Measurements from ENCODE around the gene DCTPP1. TPM values are rescaled to one million over a fixed set of nuclear protein-coding genes. Genes with fewer than 3 reads are reported as not detected.

The DCTPP1 gene
- total RNA-seq, 1 donor, result 4.1 TPM

DNA sequence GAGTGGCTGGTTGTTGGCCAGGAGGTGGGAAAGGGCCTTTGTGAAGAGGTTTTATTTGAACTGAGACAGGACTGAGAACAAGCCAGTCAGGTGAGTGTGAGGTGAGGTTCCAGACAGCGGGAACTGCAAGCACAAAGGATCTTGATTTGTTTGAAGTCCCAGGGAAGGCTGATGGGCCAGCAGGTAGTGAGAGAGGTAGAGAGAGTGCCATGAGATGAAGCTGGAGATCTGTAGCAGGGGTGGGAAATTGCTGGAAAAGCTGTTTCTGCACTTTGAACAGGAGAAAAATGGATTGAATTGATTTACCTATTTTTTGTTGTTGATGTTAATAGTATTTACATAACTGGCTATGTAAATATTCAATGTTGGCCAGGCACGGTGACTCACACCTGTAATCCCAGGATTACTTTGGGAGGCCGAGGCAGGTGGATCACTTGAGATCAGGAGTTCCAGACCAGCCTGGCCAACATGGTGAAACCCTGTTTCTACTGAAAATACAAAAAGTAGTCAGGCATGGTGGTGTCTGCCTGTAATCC lies 7.7 kb upstream of the DCTPP1 start:
- Histone ChIP-seq H3K27me3 (ENCODE audit: insufficient read depth, low read length) (no peaks in the 10 kb centered on the region), H3K4me3 (ENCODE audit: low read length) (no peak overlapping the region), H3K9me3 (ENCODE audit: low read depth, low read length) (no peaks in the 10 kb centered on the region), H3K4me1 (ENCODE audit: insufficient read depth, low read length) (peaks cover 9% of the 10 kb centered on the region)

DNA sequence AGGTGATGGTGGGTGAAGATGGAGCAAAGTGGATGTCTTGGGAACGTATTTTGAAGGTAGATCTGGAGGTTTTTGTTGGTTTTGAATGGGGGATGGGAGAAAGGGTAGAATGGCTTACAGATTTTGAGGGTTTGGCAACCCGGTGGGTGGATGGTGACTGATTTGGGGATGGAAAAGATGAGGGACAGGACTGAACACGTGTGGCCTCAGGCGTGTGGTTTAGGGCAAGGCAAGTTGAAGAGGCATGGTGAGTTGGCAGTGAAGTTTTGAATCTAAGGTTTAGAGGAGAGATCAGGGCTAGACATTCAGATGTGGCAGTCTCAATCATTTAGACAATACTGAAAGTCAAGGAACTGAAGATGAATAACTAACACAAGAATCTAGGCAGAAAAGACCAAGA lies 5.0 kb upstream of the DCTPP1 start:
- H3K4me3 ChIP-seq (ENCODE audit: low read length), result no peak overlapping the region
- H3K9me3 ChIP-seq (ENCODE audit: low read depth, low read length), result no peaks in the 10 kb centered on the region
- H3K27me3 ChIP-seq (ENCODE audit: insufficient read depth, low read length), result no peaks in the 10 kb centered on the region
- peaks cover 11% of the 10 kb centered on the region for H3K4me1 ChIP-seq (ENCODE audit: insufficient read depth, low read length)

DNA sequence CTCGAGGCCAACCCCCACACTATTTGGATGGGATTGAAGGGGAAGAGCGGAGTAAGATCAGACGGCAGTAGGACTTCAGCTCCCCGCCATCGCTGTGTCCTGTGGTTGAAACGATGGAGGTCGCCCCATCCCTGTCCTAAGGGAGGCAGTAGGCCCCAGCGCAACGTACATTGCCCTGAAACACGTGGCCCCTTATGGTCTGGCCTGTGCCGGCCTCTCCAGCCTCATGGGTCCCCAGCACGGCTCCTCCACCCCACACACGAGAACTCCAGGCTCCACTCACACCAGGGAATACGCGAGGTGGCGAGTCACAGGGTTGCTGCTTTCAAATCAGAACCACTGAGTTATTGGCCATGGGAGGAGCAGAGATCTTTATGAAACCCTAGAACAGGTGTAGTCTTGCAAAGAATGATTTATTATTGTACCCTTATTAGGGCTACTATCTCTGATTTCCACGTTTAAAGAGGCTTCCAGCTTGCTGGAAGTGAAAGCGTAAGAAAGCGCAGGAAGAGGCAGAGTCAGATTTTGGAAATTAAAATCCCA lies 669 bp upstream of the DCTPP1 start:
- Histone ChIP-seq H3K27me3 (ENCODE audit: insufficient read depth, low read length) (no peaks in the 10 kb centered on the region), H3K9me3 (ENCODE audit: low read depth, low read length) (no peaks in the 10 kb centered on the region), H3K4me1 (ENCODE audit: insufficient read depth, low read length) (peaks cover 21% of the 10 kb centered on the region), H3K4me3 (ENCODE audit: low read length) (no peak overlapping the region)

DNA sequence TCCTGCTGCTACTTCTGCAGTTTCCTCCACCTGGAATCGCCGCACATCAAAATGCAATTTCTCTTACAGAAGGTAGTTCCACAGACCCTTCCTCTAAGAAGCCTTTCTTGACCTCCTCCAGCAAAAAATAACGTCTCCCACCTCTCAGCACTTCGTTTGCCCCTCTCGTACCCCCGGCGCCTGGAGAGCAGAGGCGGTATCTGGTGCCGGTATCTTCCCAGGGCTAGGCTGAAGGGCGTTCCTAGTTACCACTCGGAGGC lies 482 bp downstream of the DCTPP1 start:
- Histone ChIP-seq H3K9me3 (ENCODE audit: low read depth, low read length) (no peaks in the 10 kb centered on the region), H3K4me1 (ENCODE audit: insufficient read depth, low read length) (peaks cover 21% of the 10 kb centered on the region), H3K4me3 (ENCODE audit: low read length) (peak overlapping the region; percentile 62), H3K27me3 (ENCODE audit: insufficient read depth, low read length) (no peaks in the 10 kb centered on the region)

DNA sequence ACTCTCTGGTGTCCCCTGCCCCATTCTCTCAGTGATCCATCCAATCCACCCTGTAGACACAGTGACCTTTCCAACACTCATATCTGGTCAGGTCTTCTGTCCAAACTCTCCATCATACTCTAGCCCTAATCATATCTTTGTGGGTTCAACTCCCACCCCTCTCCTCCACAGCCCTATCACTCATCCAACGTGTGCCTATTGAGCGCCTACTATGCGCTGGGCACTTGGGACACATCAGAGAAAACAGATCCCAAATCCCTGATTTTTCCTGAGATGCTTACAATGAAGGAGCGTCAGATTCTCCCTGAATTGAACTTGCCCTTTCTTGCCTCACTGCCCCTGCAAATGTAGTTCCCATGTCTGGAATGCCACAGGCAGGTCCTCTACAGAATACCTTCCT lies 1.8 kb downstream of the DCTPP1 start:
- Histone ChIP-seq H3K4me1 (ENCODE audit: insufficient read depth, low read length) (peaks cover 21% of the 10 kb centered on the region), H3K9me3 (ENCODE audit: low read depth, low read length) (no peaks in the 10 kb centered on the region), H3K27me3 (ENCODE audit: insufficient read depth, low read length) (no peaks in the 10 kb centered on the region), H3K4me3 (ENCODE audit: low read length) (no peak overlapping the region)

DNA sequence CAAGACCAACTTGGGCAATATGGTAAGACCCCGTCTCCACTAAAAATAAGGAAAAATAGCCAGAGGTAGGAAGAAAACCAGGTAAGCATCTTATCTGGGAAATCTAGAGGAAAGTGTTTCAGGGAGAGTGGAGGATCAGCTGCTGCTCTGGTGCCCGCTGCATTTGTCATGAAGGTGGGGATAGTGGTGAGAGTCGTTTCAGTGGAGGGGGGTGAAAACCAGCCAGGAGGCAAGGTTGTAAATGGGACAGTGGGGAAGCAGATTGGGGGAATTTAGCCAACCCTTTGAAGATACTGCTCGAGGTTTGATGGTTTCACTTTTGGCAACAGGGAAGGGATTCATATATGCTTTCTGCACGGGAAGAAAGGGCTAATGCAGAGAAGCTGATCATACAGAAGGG lies 8.8 kb downstream of the DCTPP1 start:
- Histone ChIP-seq H3K4me3 (ENCODE audit: low read length) (no peak overlapping the region), H3K27me3 (ENCODE audit: insufficient read depth, low read length) (no peaks in the 10 kb centered on the region), H3K4me1 (ENCODE audit: insufficient read depth, low read length) (peaks cover 18% of the 10 kb centered on the region), H3K9me3 (ENCODE audit: low read depth, low read length) (no peaks in the 10 kb centered on the region)

DNA sequence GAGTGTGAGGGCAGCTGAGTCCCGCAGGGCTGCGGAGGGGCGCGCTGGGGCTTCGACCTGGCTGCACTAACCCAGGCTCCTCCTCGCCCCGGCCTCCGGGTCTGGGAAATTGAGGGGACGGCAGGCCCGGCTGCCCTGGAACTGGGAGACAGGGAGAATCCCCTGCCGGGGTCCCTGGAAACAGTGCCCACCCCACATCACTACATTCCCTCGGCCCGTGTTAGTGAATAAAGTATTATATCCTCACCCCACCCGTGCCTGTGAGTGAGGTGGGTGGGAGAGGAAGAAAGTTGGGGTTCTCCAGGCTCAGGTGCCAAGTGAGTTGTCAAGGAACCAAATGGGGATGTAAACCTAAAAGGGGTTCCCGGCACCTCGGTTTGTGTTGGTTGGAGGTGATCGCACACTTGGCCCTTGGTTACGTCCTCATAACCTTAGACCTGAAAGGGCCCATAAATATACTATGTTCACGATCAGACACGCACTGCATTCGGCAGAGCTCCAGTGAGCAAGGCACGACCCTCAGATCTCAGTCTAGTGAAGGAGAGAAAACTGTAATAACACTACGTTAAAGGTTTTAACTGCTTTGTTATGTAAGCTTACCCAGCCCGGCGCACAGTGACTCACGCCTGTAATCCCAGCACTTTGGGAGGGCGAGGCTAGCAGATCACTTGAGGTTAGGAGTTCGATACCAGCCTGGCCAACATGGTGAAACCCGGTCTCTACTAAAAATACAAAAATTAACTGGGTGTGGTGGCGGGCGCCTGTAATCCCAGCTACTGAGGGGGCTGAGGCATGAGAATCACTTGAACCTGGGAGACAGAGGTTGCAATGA lies 11.3 kb downstream of the DCTPP1 start:
- peaks cover 18% of the 10 kb centered on the region for H3K4me1 ChIP-seq (ENCODE audit: insufficient read depth, low read length)
- no peaks in the 10 kb centered on the region for H3K9me3 ChIP-seq (ENCODE audit: low read depth, low read length)
- H3K27me3 ChIP-seq (ENCODE audit: insufficient read depth, low read length), result no peaks in the 10 kb centered on the region
- peak overlapping the region; percentile 60 for H3K4me3 ChIP-seq (ENCODE audit: low read length)

DNA sequence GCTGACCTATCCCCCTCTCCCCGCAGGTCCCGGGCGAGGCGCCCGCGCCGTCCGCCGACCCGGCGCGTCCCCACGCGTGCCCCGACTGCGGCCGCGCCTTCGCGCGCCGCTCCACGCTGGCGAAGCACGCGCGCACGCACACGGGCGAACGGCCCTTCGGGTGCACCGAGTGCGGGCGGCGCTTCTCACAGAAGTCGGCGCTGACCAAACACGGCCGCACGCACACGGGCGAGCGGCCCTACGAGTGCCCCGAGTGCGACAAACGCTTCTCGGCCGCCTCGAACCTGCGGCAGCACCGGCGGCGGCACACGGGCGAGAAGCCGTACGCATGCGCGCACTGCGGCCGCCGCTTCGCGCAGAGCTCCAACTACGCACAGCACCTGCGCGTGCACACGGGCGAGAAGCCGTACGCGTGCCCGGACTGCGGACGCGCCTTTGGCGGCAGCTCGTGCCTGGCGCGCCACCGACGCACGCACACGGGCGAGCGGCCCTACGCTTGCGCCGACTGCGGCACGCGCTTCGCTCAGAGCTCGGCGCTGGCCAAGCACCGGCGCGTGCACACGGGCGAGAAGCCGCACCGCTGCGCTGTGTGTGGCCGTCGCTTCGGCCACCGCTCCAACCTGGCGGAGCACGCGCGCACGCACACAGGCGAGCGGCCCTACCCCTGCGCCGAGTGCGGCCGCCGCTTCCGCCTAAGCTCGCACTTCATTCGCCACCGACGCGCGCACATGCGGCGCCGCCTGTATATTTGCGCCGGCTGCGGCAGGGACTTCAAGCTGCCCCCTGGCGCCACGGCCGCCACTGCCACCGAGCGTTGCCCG lies 12.1 kb downstream of the DCTPP1 start:
- peaks cover 18% of the 10 kb centered on the region for H3K4me1 ChIP-seq (ENCODE audit: insufficient read depth, low read length)
- H3K9me3 ChIP-seq (ENCODE audit: low read depth, low read length), result no peaks in the 10 kb centered on the region
- H3K4me3 ChIP-seq (ENCODE audit: low read length), result peak overlapping the region; percentile 60
- no peaks in the 10 kb centered on the region for H3K27me3 ChIP-seq (ENCODE audit: insufficient read depth, low read length)

DNA sequence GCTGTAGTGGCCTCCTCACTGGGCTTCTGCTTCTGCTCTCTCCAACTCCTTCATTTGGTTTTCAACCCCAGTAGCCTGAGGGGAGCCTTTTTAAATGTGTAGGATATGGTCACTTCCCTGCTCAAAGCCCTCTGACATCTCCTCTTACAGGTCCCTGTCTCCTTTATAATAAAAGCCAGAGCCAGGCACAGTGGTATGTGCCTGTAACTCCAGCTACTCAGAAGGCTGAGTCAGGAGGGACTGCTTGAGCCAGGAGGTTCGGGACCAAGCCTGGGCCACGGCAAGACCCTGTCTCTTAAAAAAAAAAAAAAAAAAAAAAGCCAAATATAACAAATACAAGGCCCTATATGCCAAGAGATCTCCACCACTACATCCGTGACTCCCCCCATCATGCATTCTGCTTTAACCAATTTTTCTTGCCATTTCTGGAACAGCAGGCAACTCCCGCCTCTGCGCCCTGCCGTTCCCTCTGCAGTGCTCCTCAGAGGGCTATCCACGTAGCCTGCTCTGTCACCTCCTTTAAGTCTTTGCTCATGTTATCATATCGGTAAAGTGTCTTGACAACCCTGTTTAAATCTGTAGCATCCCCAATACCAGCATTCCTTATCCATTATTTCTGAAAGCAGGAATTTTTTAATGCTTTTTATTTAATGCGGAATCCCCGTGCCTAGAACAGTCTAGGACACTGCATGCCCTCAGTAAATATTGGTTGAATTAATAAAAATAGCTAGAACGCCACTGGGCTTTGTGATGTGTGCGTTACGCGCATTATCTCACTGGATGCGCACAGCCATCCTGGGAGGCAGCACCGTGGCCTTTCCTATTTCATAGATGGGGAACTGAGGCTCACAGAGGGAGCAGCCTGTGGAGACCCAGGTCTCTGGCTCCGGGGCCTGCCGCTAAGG lies 13.0 kb downstream of the DCTPP1 start:
- H3K4me1 ChIP-seq (ENCODE audit: insufficient read depth, low read length), result peaks cover 18% of the 10 kb centered on the region
- no peaks in the 10 kb centered on the region for H3K27me3 ChIP-seq (ENCODE audit: insufficient read depth, low read length)
- no peaks in the 10 kb centered on the region for H3K9me3 ChIP-seq (ENCODE audit: low read depth, low read length)
- H3K4me3 ChIP-seq (ENCODE audit: low read length), result peak overlapping the region; percentile 60

DNA sequence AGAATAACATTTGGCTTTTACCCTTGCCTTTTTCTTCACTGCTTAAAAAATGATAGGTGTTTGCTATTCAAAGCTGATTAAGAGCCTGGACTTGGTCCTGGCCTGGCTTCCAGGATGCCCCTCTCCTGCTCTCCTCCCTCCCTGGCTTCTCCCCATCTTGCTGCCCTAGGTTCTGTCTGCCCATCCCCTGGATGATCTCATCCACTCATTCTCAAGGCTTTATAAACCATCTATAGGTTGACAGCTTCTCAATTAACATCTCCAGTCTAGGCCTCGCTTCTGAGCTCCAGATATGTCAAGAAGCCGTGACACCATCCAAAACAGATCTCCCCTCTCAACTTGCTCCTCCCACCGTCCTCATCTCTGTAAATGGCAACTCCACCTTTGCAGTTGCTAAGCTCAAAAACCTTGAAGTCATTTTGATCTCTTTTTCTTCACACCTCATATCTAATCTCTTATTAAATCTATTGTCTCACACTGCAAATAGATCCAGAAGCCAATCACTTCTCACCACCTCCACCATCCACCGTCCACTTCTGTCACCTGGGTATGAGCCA lies 13.7 kb downstream of the DCTPP1 start:
- H3K4me3 ChIP-seq (ENCODE audit: low read length), result no peak overlapping the region
- peaks cover 18% of the 10 kb centered on the region for H3K4me1 ChIP-seq (ENCODE audit: insufficient read depth, low read length)
- no peaks in the 10 kb centered on the region for H3K9me3 ChIP-seq (ENCODE audit: low read depth, low read length)
- no peaks in the 10 kb centered on the region for H3K27me3 ChIP-seq (ENCODE audit: insufficient read depth, low read length)

DNA sequence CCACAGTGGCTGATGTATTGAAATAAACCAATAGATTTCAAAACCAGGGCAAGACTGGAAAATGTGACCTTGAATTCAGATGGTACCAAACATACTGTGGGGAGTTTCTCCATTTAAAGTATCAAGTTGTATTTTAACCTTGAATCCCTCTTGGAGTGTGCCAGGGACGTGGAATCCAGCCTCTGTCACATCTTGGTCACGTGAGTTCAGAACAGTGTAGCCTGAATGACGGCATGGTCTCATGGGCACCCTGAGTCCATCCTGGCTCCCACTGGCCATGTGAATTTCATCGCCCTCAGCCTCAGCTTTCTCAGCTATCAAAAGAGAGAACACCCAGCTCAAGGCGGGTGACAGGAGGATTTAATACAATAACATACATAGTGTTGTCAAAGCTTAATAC lies 15.7 kb downstream of the DCTPP1 start:
- Histone ChIP-seq H3K4me1 (ENCODE audit: insufficient read depth, low read length) (peaks cover 24% of the 10 kb centered on the region), H3K9me3 (ENCODE audit: low read depth, low read length) (no peaks in the 10 kb centered on the region), H3K27me3 (ENCODE audit: insufficient read depth, low read length) (no peaks in the 10 kb centered on the region), H3K4me3 (ENCODE audit: low read length) (no peak overlapping the region)

DNA sequence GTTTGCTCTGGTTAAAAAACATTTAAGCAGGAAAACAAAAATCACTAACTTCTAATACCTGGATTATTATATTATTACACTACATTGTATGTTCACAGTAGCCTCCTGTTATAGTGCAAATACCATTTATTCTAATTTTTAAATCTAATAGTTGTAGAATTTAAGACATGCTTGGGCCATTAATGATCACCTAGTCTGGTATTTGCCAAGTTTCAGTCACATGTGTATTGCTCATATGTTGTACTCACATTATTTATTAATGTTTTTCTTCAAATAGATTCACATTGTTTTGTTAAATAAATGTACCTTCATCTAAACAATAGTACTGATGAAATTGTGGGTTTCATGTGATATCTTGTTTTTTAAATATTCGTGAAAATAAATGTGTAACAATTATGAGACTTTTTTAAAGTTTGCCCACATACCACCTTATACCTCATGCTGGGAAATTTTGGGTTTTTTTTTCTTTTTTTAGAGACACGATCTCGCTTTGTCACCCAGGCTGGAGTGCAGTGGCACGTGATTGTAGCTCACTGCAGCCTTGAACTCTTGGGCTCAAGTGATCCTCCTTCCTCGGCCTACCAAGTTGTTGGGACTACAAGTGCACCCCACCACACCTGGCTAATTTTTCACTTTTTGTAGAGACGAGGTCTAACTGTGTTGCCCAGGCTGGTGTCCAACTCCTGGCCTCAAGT lies 16.6 kb downstream of the DCTPP1 start:
- Histone ChIP-seq H3K9me3 (ENCODE audit: low read depth, low read length) (no peaks in the 10 kb centered on the region), H3K4me3 (ENCODE audit: low read length) (no peak overlapping the region), H3K27me3 (ENCODE audit: insufficient read depth, low read length) (no peaks in the 10 kb centered on the region), H3K4me1 (ENCODE audit: insufficient read depth, low read length) (peaks cover 22% of the 10 kb centered on the region)

DNA sequence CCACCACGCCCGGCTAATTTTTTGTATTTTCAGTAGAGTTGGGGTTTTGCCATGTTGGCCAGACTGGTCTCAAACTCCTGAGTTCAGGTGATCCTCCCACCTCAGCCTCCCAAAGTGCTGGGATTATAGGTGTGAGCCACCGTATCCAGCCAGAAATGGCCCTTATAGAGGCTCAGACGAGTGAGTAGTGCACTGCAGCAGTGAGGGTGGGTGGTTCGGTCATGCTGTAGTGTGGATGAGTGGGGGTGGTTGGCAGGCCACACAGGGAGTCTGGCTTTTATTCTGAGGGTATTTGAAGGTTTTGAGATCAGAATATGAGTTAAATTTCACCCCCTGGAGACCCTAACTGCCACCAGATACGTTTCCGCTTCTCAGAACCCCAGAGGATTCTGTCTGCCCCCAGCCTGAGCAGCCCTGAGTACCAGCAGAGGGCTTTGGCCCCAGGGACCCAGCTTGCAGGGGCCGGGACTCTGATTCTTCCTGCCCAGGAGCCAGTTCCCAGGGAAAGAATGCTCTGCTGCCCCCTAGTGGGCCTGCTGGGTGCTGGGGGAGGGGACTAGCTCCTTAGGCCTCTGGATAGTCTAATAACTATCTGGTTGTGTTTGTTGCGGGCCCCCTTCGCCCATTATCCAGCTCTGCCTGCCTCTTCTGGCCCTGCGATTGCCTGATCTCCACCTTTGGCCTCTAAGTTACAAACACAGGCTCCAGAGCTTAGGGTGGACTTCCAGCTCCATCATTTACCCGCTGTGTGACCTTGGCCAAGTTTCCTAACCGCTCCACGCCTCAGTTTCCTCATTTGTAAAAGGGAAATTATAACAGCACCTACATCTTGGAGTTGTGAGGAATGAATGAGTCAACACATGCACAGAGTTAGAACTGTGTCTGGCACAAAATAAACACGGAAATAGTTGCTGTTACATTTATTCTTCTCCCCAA lies 20.4 kb downstream of the DCTPP1 start:
- Histone ChIP-seq H3K4me1 (ENCODE audit: insufficient read depth, low read length) (peaks cover 20% of the 10 kb centered on the region), H3K4me3 (ENCODE audit: low read length) (no peak overlapping the region), H3K27me3 (ENCODE audit: insufficient read depth, low read length) (no peaks in the 10 kb centered on the region), H3K9me3 (ENCODE audit: low read depth, low read length) (no peaks in the 10 kb centered on the region)

All from mononuclear cell (primary cell).